Activated naive CD8-positive, alpha-beta T cell (primary cell): ENCODE data around the gene RNF41.

Experiments
- H3K27ac Mint-ChIP-seq: one replicate; pipeline ENCODE4 v1.8.0; 2021; ENCODE audit warnings: mixed read lengths
- H3K27me3 Mint-ChIP-seq: one replicate; pipeline ENCODE4 v1.8.0; 2021; ENCODE audit warnings: mixed read lengths
- H3K36me3 Mint-ChIP-seq: one replicate; pipeline ENCODE4 v1.8.0; 2021; ENCODE audit warnings: mixed read lengths
- H3K4me1 Mint-ChIP-seq: one replicate; pipeline ENCODE4 v1.8.0; 2021; ENCODE audit warnings: low read depth, mixed read lengths
- H3K4me3 Mint-ChIP-seq: one replicate; pipeline ENCODE4 v1.8.0; 2021; ENCODE audit warnings: mild to moderate bottlenecking, mixed read lengths
- H3K9me3 Mint-ChIP-seq: one replicate; pipeline ENCODE4 v1.8.0; 2021; ENCODE audit warnings: low read depth, mixed read lengths

Gene RNF41

GRCh38 chr12:56188778-56189098 is 33.0 kb downstream of the RNF41 start:
- Mint-ChIP-seq H3K4me3 (peak overlapping the region; percentile 91), H3K9me3 (no peaks in the 10 kb centered on the region), H3K27ac (peak overlapping the region; percentile 92), H3K36me3 (peaks cover 6% of the 10 kb centered on the region), H3K27me3 (no peaks in the 10 kb centered on the region), H3K4me1 (peaks cover 45% of the 10 kb centered on the region)

GRCh38 chr12:56188131-56188777 is 33.5 kb downstream of the RNF41 start:
- peaks cover 42% of the 10 kb centered on the region for H3K4me1 Mint-ChIP-seq
- H3K27ac Mint-ChIP-seq = peak overlapping the region; percentile 92
- H3K9me3 Mint-ChIP-seq = no peaks in the 10 kb centered on the region
- H3K27me3 Mint-ChIP-seq = no peaks in the 10 kb centered on the region
- peaks cover 6% of the 10 kb centered on the region for H3K36me3 Mint-ChIP-seq
- peak overlapping the region; percentile 91 for H3K4me3 Mint-ChIP-seq

- no peaks in the 10 kb centered on the region for H3K27me3 Mint-ChIP-seq
- no peak overlapping the region for H3K27ac Mint-ChIP-seq
- H3K9me3 Mint-ChIP-seq = no peaks in the 10 kb centered on the region
- H3K4me3 Mint-ChIP-seq = no peak overlapping the region
- peaks cover 6% of the 10 kb centered on the region for H3K36me3 Mint-ChIP-seq
- peaks cover 34% of the 10 kb centered on the region for H3K4me1 Mint-ChIP-seq
Observed at GRCh38 chr12:56186957-56187356, 34.8 kb downstream of the RNF41 start.

GRCh38 chr12:56178347-56178746 is 43.4 kb downstream of the RNF41 start:
- peaks cover 11% of the 10 kb centered on the region for H3K36me3 Mint-ChIP-seq
- no peak overlapping the region for H3K4me3 Mint-ChIP-seq
- H3K27me3 Mint-ChIP-seq = no peaks in the 10 kb centered on the region
- H3K9me3 Mint-ChIP-seq = no peaks in the 10 kb centered on the region
- peak overlapping the region; percentile 66 for H3K27ac Mint-ChIP-seq
- H3K4me1 Mint-ChIP-seq = no peaks in the 10 kb centered on the region

GRCh38 chr12:56172839-56173238 is 48.9 kb downstream of the RNF41 start:
- Mint-ChIP-seq H3K9me3 (no peaks in the 10 kb centered on the region), H3K27me3 (no peaks in the 10 kb centered on the region), H3K4me3 (no peak overlapping the region), H3K27ac (no peak overlapping the region), H3K4me1 (no peaks in the 10 kb centered on the region), H3K36me3 (peaks cover 6% of the 10 kb centered on the region)

GRCh38 chr12:56169229-56169759 is 52.4 kb downstream of the RNF41 start:
- Mint-ChIP-seq H3K4me1 (no peaks in the 10 kb centered on the region), H3K36me3 (peaks cover 5% of the 10 kb centered on the region), H3K9me3 (no peaks in the 10 kb centered on the region), H3K27me3 (no peaks in the 10 kb centered on the region), H3K4me3 (no peak overlapping the region), H3K27ac (peak overlapping the region; percentile 34)

- H3K4me3 Mint-ChIP-seq = no peak overlapping the region
- peaks cover 8% of the 10 kb centered on the region for H3K36me3 Mint-ChIP-seq
- H3K27ac Mint-ChIP-seq = peak overlapping the region; percentile 64
- H3K27me3 Mint-ChIP-seq = no peaks in the 10 kb centered on the region
- peaks cover 15% of the 10 kb centered on the region for H3K4me1 Mint-ChIP-seq
- no peaks in the 10 kb centered on the region for H3K9me3 Mint-ChIP-seq
Observed at GRCh38 chr12:56165369-56165768, 56.4 kb downstream of the RNF41 start.

- Mint-ChIP-seq H3K4me3 (no peak overlapping the region), H3K36me3 (peaks cover 16% of the 10 kb centered on the region), H3K27me3 (no peaks in the 10 kb centered on the region), H3K9me3 (no peaks in the 10 kb centered on the region), H3K27ac (no peak overlapping the region), H3K4me1 (peaks cover 25% of the 10 kb centered on the region)
Observed at GRCh38 chr12:56164345-56164729, 57.4 kb downstream of the RNF41 start.

GRCh38 chr12:56163533-56164344 is 58.0 kb downstream of the RNF41 start:
- H3K4me1 Mint-ChIP-seq = peaks cover 31% of the 10 kb centered on the region
- no peaks in the 10 kb centered on the region for H3K27me3 Mint-ChIP-seq
- peaks cover 21% of the 10 kb centered on the region for H3K36me3 Mint-ChIP-seq
- H3K9me3 Mint-ChIP-seq = no peaks in the 10 kb centered on the region
- no peak overlapping the region for H3K4me3 Mint-ChIP-seq
- no peak overlapping the region for H3K27ac Mint-ChIP-seq

- Mint-ChIP-seq H3K4me3 (no peak overlapping the region), H3K27ac (peak overlapping the region; percentile 66), H3K36me3 (peaks cover 21% of the 10 kb centered on the region), H3K9me3 (no peaks in the 10 kb centered on the region), H3K4me1 (peaks cover 31% of the 10 kb centered on the region), H3K27me3 (no peaks in the 10 kb centered on the region)
Observed at GRCh38 chr12:56162468-56163290, 59.0 kb downstream of the RNF41 start.

GRCh38 chr12:56161690-56162351 is 59.9 kb downstream of the RNF41 start:
- Mint-ChIP-seq H3K36me3 (peaks cover 18% of the 10 kb centered on the region), H3K4me3 (peak overlapping the region; percentile 98)

GRCh38 chr12:56160894-56161689 is 60.6 kb downstream of the RNF41 start:
- Mint-ChIP-seq H3K9me3 (no peaks in the 10 kb centered on the region), H3K4me3 (peak overlapping the region; percentile 98), H3K27me3 (no peaks in the 10 kb centered on the region), H3K4me1 (peaks cover 37% of the 10 kb centered on the region), H3K27ac (peak overlapping the region; percentile 97), H3K36me3 (peaks cover 18% of the 10 kb centered on the region)

More at GRCh38 chr12:56161690-56162351, 59.9 kb downstream of the RNF41 start:
- no peaks in the 10 kb centered on the region for H3K27me3 Mint-ChIP-seq
- peaks cover 37% of the 10 kb centered on the region for H3K4me1 Mint-ChIP-seq
- H3K27ac Mint-ChIP-seq = peak overlapping the region; percentile 81
- H3K9me3 Mint-ChIP-seq = no peaks in the 10 kb centered on the region

- Mint-ChIP-seq H3K4me3 (peak overlapping the region; percentile 98), H3K27me3 (no peaks in the 10 kb centered on the region), H3K4me1 (peaks cover 42% of the 10 kb centered on the region), H3K36me3 (peaks cover 18% of the 10 kb centered on the region), H3K9me3 (no peaks in the 10 kb centered on the region), H3K27ac (peak overlapping the region; percentile 97)
Observed at GRCh38 chr12:56160193-56160763, 61.4 kb downstream of the RNF41 start.
